Liver (tissue), 9 donors: Measurements from ENCODE around the gene MARCHF11. TPM values are rescaled to one million over a fixed set of nuclear protein-coding genes. Genes with fewer than 3 reads are reported as not detected.

Source experiments
- DNase-seq: peaks from one replicate; pipeline ENCODE4 v3.0.0-alpha.2; 2017; ENCODE audit warnings: low spot score
- H3K27ac ChIP-seq, 2 donors: one replicate each; pipeline ENCODE4 v1.7.0; 2013; ENCODE audit warnings: inconsistent platforms in 2 of 2, low read length in 2 of 2, control low read depth in 1 of 2, low read depth in 1 of 2, mild to moderate bottlenecking in 1 of 2
- H3K27me3 ChIP-seq, 4 donors: one replicate each; pipeline versions ENCODE4 v1.6.1 to v1.7.0; 2013; ENCODE audit warnings: low read length in 3 of 4, inconsistent platforms in 1 of 4, mild to moderate bottlenecking in 1 of 4, moderate library complexity in 1 of 4; ENCODE audit not compliant: control insufficient read depth in 4 of 4, insufficient read depth in 4 of 4
- H3K36me3 ChIP-seq, 4 donors: one replicate each; pipeline versions ENCODE4 v1.6.1 to v1.7.0; 2013; ENCODE audit warnings: low read length in 3 of 4, mild to moderate bottlenecking in 3 of 4, low read depth in 1 of 4, moderate library complexity in 1 of 4; ENCODE audit not compliant: control insufficient read depth in 4 of 4, insufficient read depth in 3 of 4
- H3K4me1 ChIP-seq, 4 donors: one replicate each; pipeline versions ENCODE4 v1.6.1 to v1.7.0; 2013; ENCODE audit warnings: low read length in 3 of 4, mild to moderate bottlenecking in 3 of 4, moderate library complexity in 1 of 4; ENCODE audit not compliant: control insufficient read depth in 4 of 4, insufficient read depth in 4 of 4
- H3K4me3 ChIP-seq, 3 donors: one replicate each; pipeline versions ENCODE4 v1.6.1 to v1.7.0; 2013; ENCODE audit warnings: low read length in 3 of 3, control low read depth in 1 of 3, low read depth in 1 of 3, mild to moderate bottlenecking in 1 of 3
- H3K9ac ChIP-seq, 2 donors: one replicate each; pipeline ENCODE4 v1.7.0; 2013; ENCODE audit warnings: low read length in 2 of 2, mild to moderate bottlenecking in 2 of 2, moderate library complexity in 2 of 2, control low read depth in 1 of 2, low read depth in 1 of 2
- H3K9me3 ChIP-seq, 4 donors: one replicate each; pipeline versions ENCODE4 v1.6.1 to v1.7.0; 2013; ENCODE audit warnings: low read length in 3 of 4; ENCODE audit not compliant: control insufficient read depth in 4 of 4
- ATF3 ChIP-seq: IDR thresholded peaks from 2 replicates; pipeline ENCODE4 v1.6.1; 2016; ENCODE audit warnings: antibody characterized with exemption
- CTCF ChIP-seq: fragments of 150-350 bp; IDR thresholded peaks from 2 replicates; pipeline ENCODE4 v1.5.1; 2017; ENCODE audit warnings: improper control_type of control experiment, low read depth, low read length; ENCODE audit not compliant: missing input control
- EGR1 ChIP-seq, 2 donors: IDR thresholded peaks; 2 replicates each; pipeline ENCODE4 v1.6.1; 2016 to 2018; ENCODE audit warnings: antibody characterized with exemption in 2 of 2, low read depth in 2 of 2
- FOXA1 ChIP-seq: IDR thresholded peaks from 2 replicates; pipeline ENCODE4 v1.6.1; 2016; ENCODE audit warnings: antibody characterized with exemption
- FOXA2 ChIP-seq: IDR thresholded peaks from 2 replicates; pipeline ENCODE4 v1.6.1; 2016; ENCODE audit warnings: antibody characterized with exemption
- GABPA ChIP-seq, 2 donors: IDR thresholded peaks in 1 of 2; conservative IDR thresholded peaks in 1 of 2; 2 replicates each; pipeline ENCODE4 v1.6.1; 2016; ENCODE audit warnings: antibody characterized with exemption in 2 of 2, mild to moderate bottlenecking in 1 of 2, moderate library complexity in 1 of 2
- HNF4A ChIP-seq, 2 donors: conservative IDR thresholded peaks; 2 replicates each; pipeline ENCODE4 v1.6.1; 2016; ENCODE audit warnings: antibody characterized with exemption in 2 of 2, mild to moderate bottlenecking in 2 of 2
- HNF4G ChIP-seq: IDR thresholded peaks from 2 replicates; pipeline ENCODE4 v1.6.1; 2016; ENCODE audit warnings: antibody characterized with exemption
- JUND ChIP-seq, 2 donors: IDR thresholded peaks; 2 replicates each; pipeline ENCODE4 v1.6.1; 2016; ENCODE audit warnings: antibody characterized with exemption in 2 of 2
- NR2F2 ChIP-seq: IDR thresholded peaks from 2 replicates; pipeline ENCODE4 v1.6.1; 2016; ENCODE audit warnings: antibody characterized with exemption
- RAD21 ChIP-seq, 2 donors: IDR thresholded peaks; 2 replicates each; pipeline ENCODE4 v1.6.1; 2016; ENCODE audit warnings: antibody characterized with exemption in 2 of 2, mild to moderate bottlenecking in 2 of 2
- REST ChIP-seq: IDR thresholded peaks from 2 replicates; pipeline ENCODE4 v1.6.1; 2016; ENCODE audit warnings: antibody characterized with exemption, mild to moderate bottlenecking
- RXRA ChIP-seq, 2 donors: IDR thresholded peaks; 2 replicates each; pipeline ENCODE4 v1.6.1; 2017 to 2018; ENCODE audit warnings: antibody characterized with exemption in 2 of 2, mild to moderate bottlenecking in 1 of 2
- SP1 ChIP-seq: IDR thresholded peaks from 2 replicates; pipeline ENCODE4 v1.6.1; 2018; ENCODE audit warnings: antibody characterized with exemption, mild to moderate bottlenecking
- TAF1 ChIP-seq: conservative IDR thresholded peaks from 2 replicates; pipeline ENCODE4 v1.6.1; 2016; ENCODE audit warnings: antibody characterized with exemption, mild to moderate bottlenecking
- YY1 ChIP-seq: IDR thresholded peaks from 2 replicates; pipeline ENCODE4 v1.6.1; 2016; ENCODE audit warnings: antibody characterized with exemption, mild to moderate bottlenecking
- WGBS: extraction: QIAGEN DNeasy Blood & Tissue Kit; methylation state at CpG from one replicate; pipeline ENCODE4 v1.1.7; 2013; 5-methylcytosine and 5-hydroxymethylcytosine counted together
- polyA plus RNA-seq, 2 donors: library from polyadenylated mRNA; stranded (reverse) in 1 of 2; unstranded in 1 of 2; fragments of 200-250 nt in 1 of 2; fragments of >200 nt in 1 of 2; fragmentation: Nextera tagmentation in 1 of 2; extraction: Ambion mirVana in 1 of 2; gene quantifications; one replicate each; pipeline versions ENCODE4 v1.2.1 to v1.2.3, GENCODE V29; 2013 to 2015
- total RNA-seq, 2 donors: library from RNA; depleted of rRNA; stranded (reverse); fragments of >200 nt; gene quantifications; one replicate each; pipeline ENCODE4 v1.2.3, GENCODE V29; 2014
- TF ChIP-seq, protein P1 (sequence below): IDR thresholded peaks from 2 replicates; pipeline ENCODE4 v1.6.1; 2016; ENCODE audit warnings: antibody characterized with exemption
- donor health status: healthy.
- donor health status: healthy.
- donor health status: healthy.
- donor health status: healthy.
- donor health status: healthy.

MARCHF11 gene
- total and polyA plus RNA-seq, 4 donors, result 0.05 TPM; not detected in 3

DNA sequence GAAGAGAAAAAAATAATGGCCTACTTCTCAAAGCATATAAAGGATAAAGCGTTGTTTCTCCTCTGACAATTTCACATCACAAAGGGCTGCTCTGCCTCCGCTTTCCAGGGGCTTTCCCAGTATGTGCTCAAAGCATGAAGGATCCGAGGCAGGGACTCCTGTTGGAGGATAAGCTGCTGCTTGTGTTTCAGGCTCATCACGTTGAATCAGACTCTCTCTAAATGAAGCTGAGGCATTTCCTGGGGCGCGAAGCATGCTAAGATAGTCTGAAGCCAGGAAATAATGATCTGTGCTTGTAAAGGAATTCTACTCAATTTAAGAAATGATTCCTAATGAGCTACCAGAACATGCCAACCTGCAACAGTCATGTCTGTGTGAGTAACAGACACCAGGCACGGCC, 97.5 kb downstream of the MARCHF11 start:
- DNase-seq, result no peak
- H3K27ac ChIP-seq, result no peak overlapping the region
- H3K9me3 ChIP-seq, result no peaks in the 10 kb centered on the region
- H3K9ac ChIP-seq, result no peak overlapping the region
- TF ChIP-seq JUND (IDR thresholded peaks at IDR 0.05), result no peak
- TF ChIP-seq RXRA (IDR thresholded peaks at IDR 0.05), result no peak
- TF ChIP-seq GABPA (IDR thresholded peaks at IDR 0.05 in 1 of 2, conservative IDR thresholded peaks at IDR 0.05 in 1 of 2), result no peak
- no peak for TF ChIP-seq NR2F2
- no peak for TF ChIP-seq FOXA2
- TF ChIP-seq REST, result no peak
- TF ChIP-seq YY1, result no peak
- TF ChIP-seq HNF4G, result no peak
- TF ChIP-seq RAD21 (IDR thresholded peaks at IDR 0.05), result no peak
- TF ChIP-seq HNF4A (conservative IDR thresholded peaks at IDR 0.05), result no peak
- no peaks in the 10 kb centered on the region for H3K4me1 ChIP-seq
- WGBS, result 56% methylated on average over 7 of the region's 7 CpGs
- H3K36me3 ChIP-seq, result no peaks in the 10 kb centered on the region
- H3K4me3 ChIP-seq, result no peak overlapping the region
- peaks cover 0 to 5% (median 0%) of the 10 kb centered on the region in 4 donors for H3K27me3 ChIP-seq

DNA sequence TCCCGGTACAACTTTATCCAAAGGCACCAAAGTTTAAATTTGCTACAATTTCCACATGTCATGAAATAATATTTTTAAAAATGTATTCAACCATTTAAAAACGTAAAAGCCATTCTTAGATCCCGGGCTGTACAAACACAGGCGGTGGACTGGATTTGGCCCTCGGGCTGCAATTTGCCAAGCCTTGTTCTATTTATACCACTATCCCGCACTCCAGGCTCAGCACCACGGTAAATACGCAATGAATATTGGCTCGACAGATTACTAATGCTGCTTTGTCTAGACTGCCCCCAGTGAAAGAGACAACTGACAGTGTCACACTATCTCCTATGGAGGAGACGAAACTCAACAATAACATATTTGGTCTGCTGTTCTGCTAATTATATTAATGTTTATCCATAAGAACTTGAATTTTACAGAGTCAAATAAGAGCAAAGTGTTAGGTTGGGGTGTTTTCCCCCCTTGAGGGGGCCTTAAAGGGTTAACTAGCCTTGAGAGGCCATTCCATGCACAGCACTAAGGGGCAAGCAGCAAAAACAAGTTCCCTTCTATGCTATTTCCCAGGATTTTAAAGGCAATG, 98.1 kb downstream of the MARCHF11 start:
- H3K36me3 ChIP-seq, result no peaks in the 10 kb centered on the region
- peaks cover 0 to 5% (median 0%) of the 10 kb centered on the region in 4 donors for H3K27me3 ChIP-seq
- H3K4me1 ChIP-seq, result no peaks in the 10 kb centered on the region
- H3K9me3 ChIP-seq, result no peaks in the 10 kb centered on the region
- DNase-seq, result no peak
- WGBS, result 76% methylated on average over 10 of the region's 10 CpGs
- no peak overlapping the region for H3K27ac ChIP-seq
- no peak overlapping the region for H3K4me3 ChIP-seq
- no peak overlapping the region for H3K9ac ChIP-seq
- no peak for TF ChIP-seq RXRA (IDR thresholded peaks at IDR 0.05)
- no peak for TF ChIP-seq YY1
- no peak for TF ChIP-seq JUND (IDR thresholded peaks at IDR 0.05)
- TF ChIP-seq GABPA (IDR thresholded peaks at IDR 0.05 in 1 of 2, conservative IDR thresholded peaks at IDR 0.05 in 1 of 2), result no peak
- TF ChIP-seq EGR1 (IDR thresholded peaks at IDR 0.05; ENCODE audit: low read depth in 2 of 2), result no peak
- no peak for TF ChIP-seq CTCF
- TF ChIP-seq ATF3, result no peak
- TF ChIP-seq NR2F2, result no peak
- no peak for TF ChIP-seq HNF4A (conservative IDR thresholded peaks at IDR 0.05)
- no peak for TF ChIP-seq FOXA2
- no peak for TF ChIP-seq FOXA1
- TF ChIP-seq SP1, result no peak
- TF ChIP-seq, protein P1, sequence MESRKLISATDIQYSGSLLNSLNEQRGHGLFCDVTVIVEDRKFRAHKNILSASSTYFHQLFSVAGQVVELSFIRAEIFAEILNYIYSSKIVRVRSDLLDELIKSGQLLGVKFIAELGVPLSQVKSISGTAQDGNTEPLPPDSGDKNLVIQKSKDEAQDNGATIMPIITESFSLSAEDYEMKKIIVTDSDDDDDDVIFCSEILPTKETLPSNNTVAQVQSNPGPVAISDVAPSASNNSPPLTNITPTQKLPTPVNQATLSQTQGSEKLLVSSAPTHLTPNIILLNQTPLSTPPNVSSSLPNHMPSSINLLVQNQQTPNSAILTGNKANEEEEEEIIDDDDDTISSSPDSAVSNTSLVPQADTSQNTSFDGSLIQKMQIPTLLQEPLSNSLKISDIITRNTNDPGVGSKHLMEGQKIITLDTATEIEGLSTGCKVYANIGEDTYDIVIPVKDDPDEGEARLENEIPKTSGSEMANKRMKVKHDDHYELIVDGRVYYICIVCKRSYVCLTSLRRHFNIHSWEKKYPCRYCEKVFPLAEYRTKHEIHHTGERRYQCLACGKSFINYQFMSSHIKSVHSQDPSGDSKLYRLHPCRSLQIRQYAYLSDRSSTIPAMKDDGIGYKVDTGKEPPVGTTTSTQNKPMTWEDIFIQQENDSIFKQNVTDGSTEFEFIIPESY, result no peak
- no peak for TF ChIP-seq TAF1
